Measurements from ENCODE around the gene SYPL1.

Gene SYPL1

DNA sequence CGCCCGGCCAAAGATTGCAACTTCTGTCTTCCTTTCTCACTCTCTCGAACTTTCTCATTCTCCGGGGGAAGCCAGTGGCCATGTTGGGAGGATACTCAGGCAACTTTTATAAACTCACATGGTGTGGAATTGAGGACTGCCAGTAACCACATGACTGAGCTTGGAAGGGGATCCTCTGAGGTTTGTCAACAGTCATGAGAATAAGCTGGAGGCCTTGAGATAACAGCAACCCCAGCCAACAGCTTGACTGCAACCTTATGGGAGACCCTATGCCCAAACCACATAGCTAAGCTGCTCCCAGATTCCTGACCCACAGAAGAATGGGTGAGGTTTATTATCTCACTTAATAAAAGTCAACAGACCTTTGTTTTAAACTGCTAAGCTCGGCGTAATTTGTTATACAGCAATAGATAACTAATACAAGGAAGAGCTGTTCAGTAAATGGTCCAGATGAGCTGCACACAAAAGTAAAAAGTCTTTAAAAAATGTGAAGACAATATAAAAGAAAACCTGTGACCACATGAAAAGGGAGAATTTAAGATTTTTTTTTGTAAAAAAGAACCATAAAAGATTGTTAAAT lies 9.6 kb downstream of the SYPL1 start:
- no peak for DNase-seq
- in situ Hi-C loops (cut with HindIII; ENCODE audit: low pct_ligation_motif_present, low sequenced_read_pairs): no loop called here
- no peaks in the 10 kb centered on the region for H3K36me3 ChIP-seq (replicated peaks)
- no peaks in the 10 kb centered on the region for H3K27me3 ChIP-seq (replicated peaks)
- no peak overlapping the region for H3K27ac ChIP-seq
- no peak overlapping the region for H3K4me3 ChIP-seq (ENCODE audit: low read depth, low read length)
- TF ChIP-seq, protein P1, sequence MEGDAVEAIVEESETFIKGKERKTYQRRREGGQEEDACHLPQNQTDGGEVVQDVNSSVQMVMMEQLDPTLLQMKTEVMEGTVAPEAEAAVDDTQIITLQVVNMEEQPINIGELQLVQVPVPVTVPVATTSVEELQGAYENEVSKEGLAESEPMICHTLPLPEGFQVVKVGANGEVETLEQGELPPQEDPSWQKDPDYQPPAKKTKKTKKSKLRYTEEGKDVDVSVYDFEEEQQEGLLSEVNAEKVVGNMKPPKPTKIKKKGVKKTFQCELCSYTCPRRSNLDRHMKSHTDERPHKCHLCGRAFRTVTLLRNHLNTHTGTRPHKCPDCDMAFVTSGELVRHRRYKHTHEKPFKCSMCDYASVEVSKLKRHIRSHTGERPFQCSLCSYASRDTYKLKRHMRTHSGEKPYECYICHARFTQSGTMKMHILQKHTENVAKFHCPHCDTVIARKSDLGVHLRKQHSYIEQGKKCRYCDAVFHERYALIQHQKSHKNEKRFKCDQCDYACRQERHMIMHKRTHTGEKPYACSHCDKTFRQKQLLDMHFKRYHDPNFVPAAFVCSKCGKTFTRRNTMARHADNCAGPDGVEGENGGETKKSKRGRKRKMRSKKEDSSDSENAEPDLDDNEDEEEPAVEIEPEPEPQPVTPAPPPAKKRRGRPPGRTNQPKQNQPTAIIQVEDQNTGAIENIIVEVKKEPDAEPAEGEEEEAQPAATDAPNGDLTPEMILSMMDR (IDR thresholded peaks at IDR 0.05; ENCODE audit: low read depth, low read length, missing control alignments): no peak

DNA sequence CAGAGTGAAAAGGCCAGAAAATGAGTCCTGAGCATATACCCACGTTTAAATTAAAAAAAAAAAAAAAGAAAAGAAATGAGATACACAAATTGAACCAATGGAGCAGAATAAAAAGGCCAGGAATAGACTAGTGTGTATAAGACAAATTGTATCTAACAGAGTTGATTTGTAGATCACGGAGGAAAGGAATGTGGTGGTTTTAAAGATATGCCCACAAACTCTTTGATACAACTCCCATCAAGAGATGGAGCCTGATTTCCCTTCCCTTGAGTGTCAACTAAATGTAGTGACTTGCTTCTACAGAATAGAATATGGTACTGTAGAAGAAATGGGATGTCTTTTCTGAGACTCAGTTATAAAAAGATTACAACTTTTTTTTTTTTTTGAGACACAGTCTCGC lies 10.4 kb downstream of the SYPL1 start:
- no peak overlapping the region for H3K4me3 ChIP-seq (ENCODE audit: low read depth, low read length)
- H3K36me3 ChIP-seq (replicated peaks): no peaks in the 10 kb centered on the region
- H3K27ac ChIP-seq: no peak overlapping the region
- H3K27me3 ChIP-seq (replicated peaks): no peaks in the 10 kb centered on the region
- in situ Hi-C loops (cut with HindIII; ENCODE audit: low pct_ligation_motif_present, low sequenced_read_pairs): no loop called here
- TF ChIP-seq, protein P1 (IDR thresholded peaks at IDR 0.05; ENCODE audit: low read depth, low read length, missing control alignments): no peak
- no peak for DNase-seq

DNA sequence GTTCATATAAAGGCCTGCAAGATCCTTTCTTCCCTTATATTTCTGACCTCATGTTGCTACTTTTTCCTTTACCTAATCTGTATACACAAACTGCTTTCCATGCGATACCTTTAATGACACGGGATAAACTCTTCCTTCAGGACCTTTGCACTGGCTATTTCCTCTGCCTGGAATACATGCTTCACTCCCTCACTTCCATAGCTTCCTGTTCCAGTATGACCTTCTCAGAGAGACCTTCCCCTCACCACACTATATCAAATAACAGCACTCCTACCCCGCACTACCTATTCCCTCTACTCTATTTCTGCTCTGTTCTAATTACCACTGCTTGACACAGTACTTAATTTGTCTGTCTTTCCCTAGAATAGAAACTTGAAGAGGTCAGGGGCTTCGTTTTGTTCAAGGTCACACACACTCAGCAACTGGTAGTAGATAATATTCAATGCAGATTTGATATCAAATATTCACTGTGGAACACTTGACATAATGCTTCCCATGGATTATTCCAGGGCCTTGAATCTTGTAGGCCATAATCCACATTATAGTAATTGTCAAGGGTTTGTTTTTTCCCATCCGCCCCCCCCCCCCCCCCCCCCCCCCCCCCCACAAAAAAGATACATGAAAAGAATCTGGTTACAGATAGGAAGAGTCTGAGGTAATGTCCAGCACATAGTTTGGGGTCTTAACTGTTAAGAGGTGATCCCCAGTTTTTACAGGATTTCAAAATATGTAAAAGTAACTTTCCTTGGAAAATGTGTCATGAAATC lies 11.1 kb downstream of the SYPL1 start:
- H3K4me3 ChIP-seq (ENCODE audit: low read depth, low read length): no peak overlapping the region
- DNase-seq: no peak
- TF ChIP-seq, protein P1 (IDR thresholded peaks at IDR 0.05; ENCODE audit: low read depth, low read length, missing control alignments): no peak
- in situ Hi-C loops (cut with HindIII; ENCODE audit: low pct_ligation_motif_present, low sequenced_read_pairs): no loop called here
- no peaks in the 10 kb centered on the region for H3K27me3 ChIP-seq (replicated peaks)
- H3K27ac ChIP-seq: no peak overlapping the region
- H3K36me3 ChIP-seq (replicated peaks): no peaks in the 10 kb centered on the region

DNA sequence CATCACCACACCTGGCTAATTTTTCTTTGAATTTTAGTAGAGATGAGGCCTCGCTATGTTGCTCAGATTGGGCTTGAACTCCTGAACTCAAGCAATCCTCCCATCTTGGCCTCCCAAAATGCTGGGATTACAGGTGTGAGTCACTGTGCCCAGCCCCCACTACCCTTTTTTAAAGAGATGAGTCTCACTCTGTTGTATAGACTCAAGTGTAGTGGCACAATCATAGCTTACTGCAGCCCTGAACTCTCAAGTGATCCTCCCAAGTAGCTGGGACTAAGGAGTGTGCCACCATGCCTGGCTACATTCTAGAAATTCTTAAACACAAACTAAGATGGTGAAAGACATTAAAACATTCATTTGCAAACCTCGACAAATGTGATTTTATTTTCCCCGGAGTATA lies 12.6 kb downstream of the SYPL1 start:
- in situ Hi-C loops (cut with HindIII; ENCODE audit: low pct_ligation_motif_present, low sequenced_read_pairs): no loop called here
- Histone ChIP-seq H3K36me3 (replicated peaks) (no peaks in the 10 kb centered on the region), H3K27me3 (replicated peaks) (no peaks in the 10 kb centered on the region), H3K27ac (no peak overlapping the region), H3K4me3 (ENCODE audit: low read depth, low read length) (no peak overlapping the region)
- no peak for DNase-seq
- TF ChIP-seq, protein P1 (IDR thresholded peaks at IDR 0.05; ENCODE audit: low read depth, low read length, missing control alignments): no peak

DNA sequence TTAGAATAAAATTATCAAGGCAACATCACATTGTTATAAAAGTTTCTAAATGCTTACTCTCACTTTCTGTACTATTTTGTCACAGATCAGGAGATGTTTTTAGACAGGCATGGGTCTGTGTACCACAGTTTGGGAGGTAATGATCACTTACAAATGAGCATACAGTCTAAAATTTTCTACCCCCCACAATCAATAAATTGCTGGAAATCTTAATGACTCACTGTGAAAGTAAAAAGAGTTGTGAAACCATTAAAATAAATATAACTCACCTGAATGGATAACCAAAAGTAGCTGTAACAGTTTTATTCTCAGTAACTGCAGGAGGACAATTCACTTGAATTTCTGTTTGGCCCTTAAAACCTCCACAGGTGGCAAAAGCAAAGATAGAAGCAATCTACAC lies 13.2 kb downstream of the SYPL1 start:
- in situ Hi-C loops (cut with HindIII; ENCODE audit: low pct_ligation_motif_present, low sequenced_read_pairs): no loop called here

More for the DNA sequence above, 13.2 kb downstream of the SYPL1 start:
- H3K4me3 ChIP-seq (ENCODE audit: low read depth, low read length): no peak overlapping the region
- no peaks in the 10 kb centered on the region for H3K36me3 ChIP-seq (replicated peaks)
- TF ChIP-seq, protein P1 (IDR thresholded peaks at IDR 0.05; ENCODE audit: low read depth, low read length, missing control alignments): no peak
- no peak for DNase-seq
- H3K27ac ChIP-seq: no peak overlapping the region
- no peaks in the 10 kb centered on the region for H3K27me3 ChIP-seq (replicated peaks)

All from brain microvascular endothelial cell (primary cell).